ENCODE data around the gene KCNQ1.

The KCNQ1 gene

DNA sequence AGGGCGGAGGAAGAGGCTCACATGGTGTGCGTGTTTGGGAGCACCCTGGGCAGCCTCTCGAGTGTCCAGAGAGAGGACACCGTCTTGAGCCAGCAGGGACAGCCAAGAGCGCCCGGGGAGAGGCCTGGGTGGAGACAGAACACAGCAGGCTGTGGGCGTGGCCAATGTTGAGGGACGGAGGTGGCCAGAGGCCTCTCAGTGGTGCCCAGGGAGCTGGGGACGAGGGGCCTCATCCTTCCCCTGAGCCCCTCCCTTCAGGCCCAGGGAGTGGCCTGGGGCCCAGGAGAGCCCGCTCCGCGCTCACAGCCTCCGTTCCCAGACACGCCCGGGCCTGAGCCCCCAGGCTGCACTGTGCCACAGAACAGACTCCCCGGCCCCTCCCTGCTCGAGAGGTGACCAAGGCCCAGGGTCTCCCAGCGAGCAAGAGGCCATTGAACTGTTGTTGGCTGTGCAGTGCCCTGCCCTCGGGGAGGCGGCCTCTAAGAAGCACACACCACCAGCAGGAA lies 392.3 kb downstream of the KCNQ1 start:
- H3K9ac ChIP-seq (ENCODE audit: low read depth, low read length, poor library complexity, severe bottlenecking), result no peak overlapping the region
- no peaks in the 10 kb centered on the region for H3K9me3 ChIP-seq (ENCODE audit: insufficient read depth, low read depth, low read length)
- no peaks in the 10 kb centered on the region for H3K27me3 ChIP-seq (ENCODE audit: insufficient read depth, low read length, poor library complexity, severe bottlenecking)
- H3F3A ChIP-seq (ENCODE audit: low read depth), result no peaks in the 10 kb centered on the region
- H3K4me3 ChIP-seq (ENCODE audit: low read length, poor library complexity, severe bottlenecking), result no peak overlapping the region
- H3K9me2 ChIP-seq (replicated peaks; ENCODE audit: low read depth, low read length), result no peaks in the 10 kb centered on the region
- H4K20me1 ChIP-seq (ENCODE audit: insufficient read depth, low read length, poor library complexity, severe bottlenecking), result no peaks in the 10 kb centered on the region
- H3K4me1 ChIP-seq (ENCODE audit: insufficient read depth, low read length, poor library complexity, severe bottlenecking), result peaks cover 4% of the 10 kb centered on the region
- no peaks in the 10 kb centered on the region for H3K79me2 ChIP-seq (ENCODE audit: insufficient read depth, low read length)
- H3K4me2 ChIP-seq (ENCODE audit: low read depth, low read length, poor library complexity, severe bottlenecking), result no peak overlapping the region
- no peaks in the 10 kb centered on the region for H3K36me3 ChIP-seq (ENCODE audit: insufficient read depth, low read length)
- TF ChIP-seq, protein P1, sequence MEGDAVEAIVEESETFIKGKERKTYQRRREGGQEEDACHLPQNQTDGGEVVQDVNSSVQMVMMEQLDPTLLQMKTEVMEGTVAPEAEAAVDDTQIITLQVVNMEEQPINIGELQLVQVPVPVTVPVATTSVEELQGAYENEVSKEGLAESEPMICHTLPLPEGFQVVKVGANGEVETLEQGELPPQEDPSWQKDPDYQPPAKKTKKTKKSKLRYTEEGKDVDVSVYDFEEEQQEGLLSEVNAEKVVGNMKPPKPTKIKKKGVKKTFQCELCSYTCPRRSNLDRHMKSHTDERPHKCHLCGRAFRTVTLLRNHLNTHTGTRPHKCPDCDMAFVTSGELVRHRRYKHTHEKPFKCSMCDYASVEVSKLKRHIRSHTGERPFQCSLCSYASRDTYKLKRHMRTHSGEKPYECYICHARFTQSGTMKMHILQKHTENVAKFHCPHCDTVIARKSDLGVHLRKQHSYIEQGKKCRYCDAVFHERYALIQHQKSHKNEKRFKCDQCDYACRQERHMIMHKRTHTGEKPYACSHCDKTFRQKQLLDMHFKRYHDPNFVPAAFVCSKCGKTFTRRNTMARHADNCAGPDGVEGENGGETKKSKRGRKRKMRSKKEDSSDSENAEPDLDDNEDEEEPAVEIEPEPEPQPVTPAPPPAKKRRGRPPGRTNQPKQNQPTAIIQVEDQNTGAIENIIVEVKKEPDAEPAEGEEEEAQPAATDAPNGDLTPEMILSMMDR (conservative IDR thresholded peaks at IDR 0.05; ENCODE audit: low read length), result no peak
- no peak for TF ChIP-seq EZH2phosphoT487 (IDR thresholded peaks at IDR 0.05; ENCODE audit: borderline replicate concordance)
- no peak overlapping the region for H2AFZ ChIP-seq (ENCODE audit: low read length)

DNA sequence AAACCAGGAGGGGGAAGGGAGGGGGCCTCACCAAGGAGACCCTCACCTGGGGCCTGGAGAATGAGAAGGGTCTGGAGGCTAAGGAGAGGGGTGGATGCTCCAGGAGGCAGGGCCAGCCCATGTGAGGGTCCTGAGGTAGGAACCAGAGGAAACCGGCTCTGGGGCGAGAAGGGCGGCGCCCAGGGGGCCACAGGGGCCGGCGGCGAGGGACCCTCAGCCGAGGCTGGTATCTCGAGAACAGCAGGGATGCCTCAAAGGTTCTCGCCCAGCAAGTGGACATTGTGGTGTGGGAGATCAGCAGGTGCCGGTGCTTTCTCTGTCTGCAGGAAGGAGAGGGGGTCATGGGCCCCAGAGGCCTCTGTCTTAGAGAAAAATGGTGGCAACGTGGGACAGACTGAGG lies 392.8 kb downstream of the KCNQ1 start:
- no peak overlapping the region for H3K4me3 ChIP-seq (ENCODE audit: low read length, poor library complexity, severe bottlenecking)

DNA sequence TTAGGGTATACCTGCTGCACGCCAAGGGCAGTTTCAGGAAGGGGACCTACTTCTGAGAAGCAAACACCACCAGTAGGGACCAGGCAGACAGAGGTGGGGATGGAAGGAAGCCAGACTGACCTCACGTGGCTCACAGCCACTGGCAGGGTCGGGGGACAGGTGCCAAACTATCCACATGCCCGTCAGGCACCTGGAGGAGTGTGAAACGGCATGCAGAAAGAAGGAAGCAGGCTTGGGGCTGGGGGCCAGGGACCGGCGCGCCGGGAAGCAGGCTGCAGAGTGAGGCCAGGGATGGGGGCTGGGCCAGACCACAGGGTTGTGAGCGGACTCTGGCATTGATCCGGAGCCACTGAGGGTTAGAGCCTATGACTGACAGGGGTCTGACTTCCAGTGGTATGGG lies 393.3 kb downstream of the KCNQ1 start:
- no peak overlapping the region for H3K4me3 ChIP-seq (ENCODE audit: low read length, poor library complexity, severe bottlenecking)
- no peaks in the 10 kb centered on the region for H3K79me2 ChIP-seq (ENCODE audit: insufficient read depth, low read length)
- no peak overlapping the region for H3K9ac ChIP-seq (ENCODE audit: low read depth, low read length, poor library complexity, severe bottlenecking)
- H3K4me1 ChIP-seq (ENCODE audit: insufficient read depth, low read length, poor library complexity, severe bottlenecking), result peaks cover 5% of the 10 kb centered on the region
- TF ChIP-seq, protein P1 (conservative IDR thresholded peaks at IDR 0.05; ENCODE audit: low read length), result no peak
- TF ChIP-seq EZH2phosphoT487 (IDR thresholded peaks at IDR 0.05; ENCODE audit: borderline replicate concordance), result no peak
- H3K4me2 ChIP-seq (ENCODE audit: low read depth, low read length, poor library complexity, severe bottlenecking), result no peak overlapping the region
- no peaks in the 10 kb centered on the region for H3F3A ChIP-seq (ENCODE audit: low read depth)
- H3K9me3 ChIP-seq (ENCODE audit: insufficient read depth, low read depth, low read length), result no peaks in the 10 kb centered on the region
- no peaks in the 10 kb centered on the region for H3K36me3 ChIP-seq (ENCODE audit: insufficient read depth, low read length)
- no peak overlapping the region for H2AFZ ChIP-seq (ENCODE audit: low read length)
- no peaks in the 10 kb centered on the region for H3K9me2 ChIP-seq (replicated peaks; ENCODE audit: low read depth, low read length)
- no peaks in the 10 kb centered on the region for H4K20me1 ChIP-seq (ENCODE audit: insufficient read depth, low read length, poor library complexity, severe bottlenecking)
- H3K27me3 ChIP-seq (ENCODE audit: insufficient read depth, low read length, poor library complexity, severe bottlenecking), result no peaks in the 10 kb centered on the region

More for the DNA sequence above, 392.8 kb downstream of the KCNQ1 start:
- Histone ChIP-seq H3K79me2 (ENCODE audit: insufficient read depth, low read length) (no peaks in the 10 kb centered on the region), H3K27me3 (ENCODE audit: insufficient read depth, low read length, poor library complexity, severe bottlenecking) (no peaks in the 10 kb centered on the region), H3K9ac (ENCODE audit: low read depth, low read length, poor library complexity, severe bottlenecking) (no peak overlapping the region), H3K9me3 (ENCODE audit: insufficient read depth, low read depth, low read length) (no peaks in the 10 kb centered on the region), H4K20me1 (ENCODE audit: insufficient read depth, low read length, poor library complexity, severe bottlenecking) (no peaks in the 10 kb centered on the region), H3K36me3 (ENCODE audit: insufficient read depth, low read length) (no peaks in the 10 kb centered on the region), H3K9me2 (replicated peaks; ENCODE audit: low read depth, low read length) (no peaks in the 10 kb centered on the region), H3K4me2 (ENCODE audit: low read depth, low read length, poor library complexity, severe bottlenecking) (no peak overlapping the region), H2AFZ (ENCODE audit: low read length) (no peak overlapping the region), H3K4me1 (ENCODE audit: insufficient read depth, low read length, poor library complexity, severe bottlenecking) (peaks cover 4% of the 10 kb centered on the region), H3F3A (ENCODE audit: low read depth) (no peaks in the 10 kb centered on the region)
- TF ChIP-seq, protein P1 (conservative IDR thresholded peaks at IDR 0.05; ENCODE audit: low read length), result no peak
- TF ChIP-seq EZH2phosphoT487 (IDR thresholded peaks at IDR 0.05; ENCODE audit: borderline replicate concordance), result no peak

Measured in Loucy (cell line).